Measurements from ENCODE around the gene UTP20. TPM values are rescaled to one million over a fixed set of nuclear protein-coding genes. Genes with fewer than 3 reads are reported as not detected.

UTP20 gene
- total and polyA plus RNA-seq, 2 donors (not counting 3 experiments of a cell fraction or from before 2014, with no cell fraction given), result 4.6 to 23.1 TPM

DNA sequence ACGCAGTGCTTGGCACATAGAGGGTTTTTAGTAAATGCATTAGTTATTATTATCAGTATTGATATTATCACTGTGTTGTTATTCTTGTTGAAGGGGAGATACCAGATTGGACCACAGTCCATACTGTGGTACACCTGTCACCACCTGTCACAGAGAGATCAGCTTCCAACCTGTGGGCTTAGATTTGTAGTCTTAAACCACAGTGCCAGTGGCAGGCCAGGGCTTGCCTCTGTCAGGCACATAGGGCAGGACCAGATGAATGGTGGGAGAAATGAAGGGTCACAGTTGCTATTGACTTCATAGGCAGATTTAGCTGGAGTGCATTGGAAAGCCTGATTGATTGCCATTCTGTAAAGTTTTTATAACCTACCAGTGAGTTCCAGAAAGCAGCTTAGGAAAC, 92.5 kb downstream of the UTP20 start:
- Histone ChIP-seq H3K4me1 (ENCODE audit: control insufficient read depth, extremely low read depth, insufficient read depth, low read length) (no peaks in the 10 kb centered on the region), H3K4me3 (replicated peaks in 1 of 3; ENCODE audit: insufficient read depth in 1 of 3, low read depth in 1 of 3, low read length in 3 of 3) (no peak overlapping the region), H3K9ac (replicated peaks; ENCODE audit: extremely low read depth, insufficient read depth, low read length) (no peak overlapping the region), H3K27ac (ENCODE audit: insufficient read depth, low read depth, low read length) (no peak overlapping the region), H3K36me3 (ENCODE audit: control insufficient read depth in 2 of 2, extremely low read depth in 1 of 2, insufficient read depth in 2 of 2, low read length in 2 of 2) (peaks cover 10 to 16% of the 10 kb centered on the region in 2 experiments), H3K9me1 (replicated peaks; ENCODE audit: control insufficient read depth, extremely low read depth, insufficient read depth, low read length) (no peaks in the 10 kb centered on the region), H3K27me3 (ENCODE audit: control insufficient read depth in 2 of 2, insufficient read depth in 2 of 2, low read length in 2 of 2) (no peaks in the 10 kb centered on the region), H3K9me3 (replicated peaks; ENCODE audit: control insufficient read depth, insufficient read depth, low read length) (no peaks in the 10 kb centered on the region), H4K20me1 (replicated peaks; ENCODE audit: control insufficient read depth, extremely low read depth, insufficient read depth, low read length) (no peaks in the 10 kb centered on the region), H3K4me2 (ENCODE audit: insufficient read depth, low read length) (no peak overlapping the region), H2AFZ (ENCODE audit: low read depth, low read length) (no peak overlapping the region), H3K79me2 (ENCODE audit: control insufficient read depth, insufficient read depth, low read length) (no peaks in the 10 kb centered on the region)
- TF ChIP-seq FOS (IDR thresholded peaks at IDR 0.05; ENCODE audit: borderline replicate concordance, insufficient read depth, low read length) (no peak), POLR2A (IDR thresholded peaks at IDR 0.05; ENCODE audit: low read depth, low read length) (no peak), MAX (IDR thresholded peaks at IDR 0.05; ENCODE audit: insufficient read depth, insufficient read length) (no peak), EZH2 (IDR thresholded peaks at IDR 0.05; ENCODE audit: borderline replicate concordance, low read depth, low read length, severe bottlenecking) (no peak), MYC (IDR thresholded peaks at IDR 0.05; ENCODE audit: low read depth, low read length) (no peak), GATA2 (IDR thresholded peaks at IDR 0.05; ENCODE audit: insufficient read depth, insufficient read length, low read depth, low read length) (no peak), POLR2AphosphoS5 (IDR thresholded peaks at IDR 0.05; ENCODE audit: insufficient read depth, low read depth, low read length) (no peak), JUN (IDR thresholded peaks at IDR 0.05; ENCODE audit: borderline replicate concordance, insufficient read depth, insufficient read length, low read depth) (no peak)
- TF ChIP-seq, protein P1, sequence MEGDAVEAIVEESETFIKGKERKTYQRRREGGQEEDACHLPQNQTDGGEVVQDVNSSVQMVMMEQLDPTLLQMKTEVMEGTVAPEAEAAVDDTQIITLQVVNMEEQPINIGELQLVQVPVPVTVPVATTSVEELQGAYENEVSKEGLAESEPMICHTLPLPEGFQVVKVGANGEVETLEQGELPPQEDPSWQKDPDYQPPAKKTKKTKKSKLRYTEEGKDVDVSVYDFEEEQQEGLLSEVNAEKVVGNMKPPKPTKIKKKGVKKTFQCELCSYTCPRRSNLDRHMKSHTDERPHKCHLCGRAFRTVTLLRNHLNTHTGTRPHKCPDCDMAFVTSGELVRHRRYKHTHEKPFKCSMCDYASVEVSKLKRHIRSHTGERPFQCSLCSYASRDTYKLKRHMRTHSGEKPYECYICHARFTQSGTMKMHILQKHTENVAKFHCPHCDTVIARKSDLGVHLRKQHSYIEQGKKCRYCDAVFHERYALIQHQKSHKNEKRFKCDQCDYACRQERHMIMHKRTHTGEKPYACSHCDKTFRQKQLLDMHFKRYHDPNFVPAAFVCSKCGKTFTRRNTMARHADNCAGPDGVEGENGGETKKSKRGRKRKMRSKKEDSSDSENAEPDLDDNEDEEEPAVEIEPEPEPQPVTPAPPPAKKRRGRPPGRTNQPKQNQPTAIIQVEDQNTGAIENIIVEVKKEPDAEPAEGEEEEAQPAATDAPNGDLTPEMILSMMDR (IDR thresholded peaks at IDR 0.05; ENCODE audit: extremely low read depth in 1 of 2, insufficient read depth in 1 of 2, low read depth in 1 of 2, low read length in 2 of 2), result no peak
- dilution Hi-C loops (cut with MboI; ENCODE audit: extremely low pct_ligation_motif_present, low sequenced_read_pairs) (no loop called here), intact Hi-C loops (cut with micrococcal nuclease) (no loop called here)
- FAIRE-seq (peak; percentile 8), DNase-seq (ENCODE audit: low read depth, low spot score) (no peak)
- no TSS peak for BruUV-seq (replicated peaks)
- POLR2A ChIA-PET, result no interaction called here
- CTCF ChIA-PET, result interaction anchor here (0.9 to 1.4 kb wide), 2 partner anchors 13 to 23 kb away, joined by 3 read pairs; no protein-coding TSS in a partner anchor

All from endothelial cell of umbilical vein (primary cell).